RPMI7951 (cell line): ENCODE results near the gene KLHL3. TPM values are rescaled to one million over a fixed set of nuclear protein-coding genes. Genes with fewer than 3 reads are reported as not detected.
A peak's percentile ranks its signal among the peaks of the same experiment; 100 is the strongest.

Experiments
- DNase-seq: peaks from one replicate; pipeline ENCODE4 v3.0.0-alpha.2; 2012; ENCODE audit warnings: low read depth
- total RNA-seq: library from RNA; depleted of rRNA; stranded (reverse); fragments of >200 nt; shearing (Covaris generic); gene quantifications from 2 replicates; pipeline ENCODE4 v1.2.3, GENCODE V29; 2014

KLHL3 gene
- total RNA-seq, 1 experiment from 2014 or later: 0.72 TPM

- peak; percentile 56 for DNase-seq
Observed at GRCh38 chr5:137743031-137743640, 7.2 kb upstream of the KLHL3 start.

- no peak for DNase-seq
Observed at GRCh38 chr5:137741718-137742117, 5.8 kb upstream of the KLHL3 start.

DNA sequence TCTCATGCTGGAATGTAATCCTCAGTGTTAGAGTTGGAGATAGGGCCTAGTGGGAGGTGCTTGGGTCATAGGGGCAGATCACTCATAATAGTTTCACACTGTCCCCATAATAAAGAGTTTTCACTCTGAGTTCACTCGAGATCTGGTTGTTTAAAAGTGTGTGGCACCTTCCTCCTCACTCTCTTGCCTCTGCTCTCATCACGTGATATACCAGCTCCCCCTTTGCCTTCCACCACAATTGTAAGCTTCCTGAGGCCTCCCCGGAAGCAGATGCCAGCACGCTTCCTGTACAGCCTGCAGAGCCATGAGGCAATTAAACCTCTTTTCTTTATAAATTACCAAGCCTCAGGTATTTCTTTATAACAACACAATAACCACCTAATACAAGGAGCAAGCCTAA lies 3.8 kb upstream of the KLHL3 start:
- DNase-seq: no peak

- peak; percentile 19 for DNase-seq
Observed at GRCh38 chr5:137738947-137739346, 3.1 kb upstream of the KLHL3 start.

DNA sequence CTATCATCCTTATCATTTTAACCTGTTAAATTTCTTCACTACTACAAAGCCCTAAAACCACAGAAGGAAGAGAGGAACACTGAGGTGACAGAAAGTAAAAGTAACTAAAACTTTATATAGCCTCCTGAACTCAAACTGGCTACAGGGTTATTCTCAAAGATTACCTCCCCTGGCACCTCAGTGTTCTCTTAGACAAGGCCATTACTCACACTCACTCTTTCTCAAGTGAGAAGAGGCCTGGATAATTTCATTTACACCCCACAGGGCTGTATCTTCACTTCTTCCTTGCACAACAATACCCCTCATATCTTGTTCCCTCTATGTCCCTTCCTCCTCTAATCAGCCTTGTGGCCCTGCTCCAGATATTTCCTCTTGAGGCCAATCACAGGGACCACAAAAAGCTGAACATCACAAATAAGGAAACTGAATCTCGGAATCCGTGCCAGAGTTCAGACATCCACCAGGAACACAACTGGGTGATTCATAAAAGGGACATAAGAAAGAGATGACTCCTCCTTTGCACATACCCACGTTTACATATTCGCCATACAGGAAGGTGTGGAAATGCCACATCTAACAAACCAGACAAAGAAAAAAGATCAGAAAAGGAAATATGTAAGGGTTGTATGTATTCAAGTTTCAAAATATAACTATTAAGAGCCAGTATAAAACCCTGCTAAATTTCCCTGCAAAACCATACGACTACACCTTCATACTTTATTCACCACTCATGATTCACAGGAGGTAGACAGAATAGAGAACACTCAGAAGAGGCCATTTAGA lies 1.7 kb upstream of the KLHL3 start:
- peak; percentile 59 for DNase-seq

DNA sequence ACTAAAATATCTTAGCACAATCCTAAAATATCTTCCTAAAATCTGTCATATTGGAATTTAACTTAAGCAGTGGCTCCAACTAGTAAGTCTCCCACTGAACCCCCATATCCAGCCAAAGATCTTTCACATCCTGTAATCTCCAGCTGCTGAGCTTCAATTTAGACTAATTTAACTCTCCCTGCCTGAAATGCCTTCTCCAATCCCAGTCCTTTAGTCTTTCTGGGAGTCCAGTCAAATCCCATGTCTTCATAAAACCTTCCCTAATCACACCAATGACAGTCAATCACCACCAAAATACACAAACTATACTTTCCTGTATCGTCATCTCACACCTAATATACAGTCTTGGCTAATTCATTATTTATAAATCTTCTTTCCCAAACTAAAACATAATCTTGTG lies 607 bp upstream of the KLHL3 start:
- DNase-seq: no peak

DNA sequence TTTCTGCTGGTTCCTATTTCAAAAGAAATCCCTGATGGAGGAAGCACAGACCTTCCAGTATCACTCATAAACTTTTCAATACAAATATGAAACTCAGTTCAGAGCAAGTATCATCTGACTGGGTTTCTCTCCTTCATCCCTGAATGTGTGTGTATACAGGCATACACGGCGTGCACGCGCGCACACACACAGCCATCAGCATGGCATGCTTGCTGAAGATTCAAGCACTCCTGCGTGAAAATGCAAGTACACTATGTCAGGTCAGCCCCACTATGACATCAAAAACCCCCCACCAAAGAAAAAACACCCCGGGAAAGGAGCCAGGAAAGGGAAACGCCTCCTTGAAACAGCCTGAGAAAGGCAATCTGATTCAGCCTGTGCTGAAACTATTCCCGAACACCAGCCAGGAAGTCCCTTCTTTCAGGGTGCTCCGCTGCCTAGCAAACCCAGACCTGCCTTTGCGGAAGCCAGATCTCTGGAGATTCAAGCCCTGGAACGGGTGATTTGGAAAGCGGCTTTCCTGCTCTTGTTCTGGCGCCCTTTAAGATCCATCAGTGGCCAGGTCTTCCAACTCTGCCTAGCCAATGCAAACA lies 831 bp downstream of the KLHL3 start:
- DNase-seq: peak; percentile 11

DNA sequence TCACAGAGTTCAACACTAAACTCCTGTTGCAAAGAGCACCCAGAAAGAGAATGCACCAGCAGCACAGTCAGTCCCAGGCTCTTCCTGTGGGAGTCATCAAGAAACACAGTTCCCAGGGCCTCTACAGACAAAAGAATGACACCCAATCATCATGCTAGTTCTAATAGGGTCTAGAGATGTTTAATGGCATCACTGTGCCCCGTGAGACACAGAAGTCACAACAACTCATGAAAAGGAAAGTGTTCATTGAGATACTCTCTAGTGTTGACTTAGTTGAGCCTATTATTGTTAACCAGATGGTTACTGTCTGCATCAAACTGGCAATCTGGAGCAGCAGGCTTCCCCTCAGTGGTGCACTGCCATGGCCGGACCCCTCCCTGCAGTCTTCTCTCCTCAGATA lies 1.6 kb downstream of the KLHL3 start:
- DNase-seq: no peak

GRCh38 chr5:137733922-137734321 lies 2.0 kb downstream of the KLHL3 start:
- no peak for DNase-seq

GRCh38 chr5:137733006-137733405 lies 2.9 kb downstream of the KLHL3 start:
- no peak for DNase-seq

- DNase-seq: no peak
Observed at GRCh38 chr5:137731176-137731575, 4.7 kb downstream of the KLHL3 start.

- DNase-seq: no peak
Observed at GRCh38 chr5:137730336-137730735, 5.6 kb downstream of the KLHL3 start.

DNA sequence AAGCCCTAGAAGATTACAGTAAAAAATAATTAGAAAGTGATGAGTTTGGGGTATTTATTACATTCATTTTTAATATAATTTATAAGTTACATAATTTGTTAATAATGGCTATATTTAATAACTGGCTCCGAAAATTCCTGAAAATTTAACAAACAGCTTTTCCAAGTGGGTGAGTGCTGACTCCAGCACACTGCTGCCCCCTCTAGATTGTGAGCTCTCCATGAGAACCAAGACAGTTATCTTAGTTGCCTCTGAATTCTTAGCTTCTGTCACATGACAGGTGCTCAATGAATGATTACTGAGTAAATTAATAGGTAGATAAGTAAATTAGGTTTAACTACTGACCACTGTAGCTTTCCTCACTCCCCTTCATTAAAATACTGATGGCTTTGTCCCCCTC lies 7.8 kb downstream of the KLHL3 start:
- no peak for DNase-seq

DNA sequence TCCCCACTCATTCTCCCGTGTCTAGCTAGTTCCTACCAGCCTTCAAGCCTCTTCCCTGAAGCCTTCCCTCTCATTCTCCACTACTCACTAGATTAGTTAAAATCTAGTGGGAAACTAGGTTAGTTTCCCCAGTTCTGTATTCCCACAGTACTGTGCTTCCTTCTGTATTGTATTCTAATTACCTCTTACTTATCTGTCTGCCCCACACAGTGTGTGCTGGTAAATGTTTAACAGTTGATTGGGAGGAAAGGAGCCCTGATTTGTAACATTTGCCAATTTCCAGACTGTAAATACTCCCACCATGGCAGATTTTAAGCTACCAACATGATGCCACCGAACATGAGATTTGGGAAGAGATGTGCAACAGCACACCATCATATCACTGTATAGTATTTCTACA lies 8.3 kb downstream of the KLHL3 start:
- no peak for DNase-seq

- no peak for DNase-seq
Observed at GRCh38 chr5:137724251-137724650, 11.6 kb downstream of the KLHL3 start.

GRCh38 chr5:137718611-137719010 lies 17.3 kb downstream of the KLHL3 start:
- DNase-seq: no peak

DNA sequence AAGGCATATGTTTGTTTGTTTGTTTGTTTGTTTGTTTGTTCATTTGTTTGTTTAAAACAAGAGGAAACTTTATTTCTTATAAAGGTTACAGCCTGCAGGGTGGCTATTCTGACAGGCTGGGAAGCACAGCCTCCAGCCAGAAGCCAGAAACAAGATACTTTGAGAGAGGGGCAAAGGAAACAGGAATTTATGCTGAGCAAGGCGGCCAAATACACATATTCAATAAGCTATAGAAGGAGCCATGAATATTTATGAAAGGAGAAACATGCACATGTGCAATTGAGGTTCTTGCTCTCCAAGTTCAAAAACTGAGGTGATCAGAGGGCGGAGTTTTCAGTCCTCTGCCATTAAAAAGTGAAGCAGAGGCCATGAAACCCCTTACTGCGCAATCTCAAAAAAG lies 19.6 kb downstream of the KLHL3 start:
- DNase-seq: no peak

DNA sequence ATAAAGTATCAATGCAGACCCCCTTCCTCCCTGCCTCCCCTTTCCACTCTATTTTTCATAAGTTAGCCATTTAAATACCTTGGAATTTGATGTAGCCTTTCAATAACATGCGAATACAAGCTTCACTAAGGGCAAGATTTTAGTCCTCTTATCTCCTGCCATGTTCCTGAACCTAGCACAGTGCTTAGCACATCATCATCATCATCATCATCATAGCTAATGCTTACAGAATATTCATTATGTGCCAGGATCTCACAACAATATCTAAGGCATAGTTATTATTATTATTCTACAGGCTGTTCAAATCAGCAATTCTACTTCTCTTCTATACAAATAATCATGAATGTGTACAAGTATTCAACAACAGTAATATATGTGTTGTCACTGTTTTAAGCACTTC lies 20.4 kb downstream of the KLHL3 start:
- no peak for DNase-seq

DNA sequence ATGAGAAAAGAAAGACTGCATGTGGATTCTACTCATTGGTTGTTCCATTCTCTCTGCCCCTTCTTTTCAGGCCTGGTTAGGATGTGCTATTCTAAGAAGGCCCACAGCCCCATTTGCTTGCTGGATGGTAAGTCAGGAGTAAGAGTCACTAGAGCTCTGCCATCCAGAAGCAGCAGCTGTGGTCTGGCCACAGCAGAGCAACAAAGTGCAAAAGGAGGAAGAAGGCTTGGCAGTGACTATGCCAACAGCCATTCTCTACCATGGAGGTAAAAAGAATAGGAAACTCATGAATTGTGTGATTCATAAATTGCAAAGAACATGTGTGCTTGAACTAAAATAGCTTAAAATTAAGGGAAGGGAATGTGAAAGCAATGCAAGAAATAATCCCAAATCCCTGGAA lies 20.9 kb downstream of the KLHL3 start:
- no peak for DNase-seq

GRCh38 chr5:137714494-137714893 lies 21.4 kb downstream of the KLHL3 start:
- no peak for DNase-seq

DNA sequence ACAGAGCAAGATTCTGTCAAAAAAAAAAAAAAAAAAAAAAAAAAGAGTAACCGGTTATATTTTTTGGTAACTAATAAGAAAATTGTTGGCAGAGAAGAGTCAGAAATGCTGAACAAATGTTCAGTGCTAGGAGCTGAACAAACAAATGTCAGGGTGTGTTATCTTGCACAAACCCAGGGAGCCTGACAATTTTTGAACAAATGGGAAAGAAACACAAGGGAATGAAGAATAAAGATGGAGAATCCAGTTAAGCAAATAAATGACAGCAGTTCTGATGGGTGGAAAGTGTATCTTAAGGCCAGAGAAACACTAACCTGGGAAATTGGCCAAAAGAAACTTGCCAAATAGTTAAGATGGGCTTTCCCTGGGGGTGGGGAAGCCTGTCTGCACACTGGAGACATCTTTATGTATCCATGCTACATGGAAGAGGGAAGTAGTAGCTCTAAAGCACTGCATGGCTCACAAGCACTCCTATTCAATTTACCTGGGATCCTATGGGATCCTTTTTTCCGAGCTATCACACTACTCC lies 23.7 kb downstream of the KLHL3 start:
- no peak for DNase-seq

DNA sequence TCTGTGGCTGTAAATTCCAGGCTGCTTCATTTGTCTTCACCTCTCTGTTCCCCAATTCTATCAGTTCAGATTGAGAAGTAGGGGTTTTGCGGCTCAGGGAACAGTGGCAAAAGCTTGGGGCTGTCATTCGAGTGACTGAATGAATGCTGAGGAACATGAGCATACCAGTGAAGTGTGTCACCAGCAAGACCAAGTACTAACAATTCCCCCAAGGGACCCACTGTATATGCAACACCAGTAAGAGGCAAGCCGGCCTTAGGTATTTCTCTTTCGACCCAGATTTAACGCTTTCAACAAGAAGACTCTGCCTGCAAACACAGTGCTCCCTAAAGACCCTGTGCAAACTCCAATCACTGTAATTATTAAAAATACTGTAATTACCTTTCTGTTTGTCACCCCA lies 25.8 kb downstream of the KLHL3 start:
- no peak for DNase-seq
